OCI-LY7 (cell line): ENCODE results near the gene DLX5. TPM values are rescaled to one million over a fixed set of nuclear protein-coding genes. Genes with fewer than 3 reads are reported as not detected.
"Not testable (repeated sequence)": the region's sequence is repeated elsewhere in the genome, so short reads cannot be mapped to it uniquely, and the experiment has no call there.

Experiments used
- Bru-seq: library from RNA; stranded (reverse); fragments of 400-500 nt; gene quantifications from one replicate; lab custom pipeline; 2021; lab: Mats Ljungman, UMichigan
- BruChase-seq, 2 experiments: library from RNA; stranded (reverse); fragments of 400-500 nt; gene quantifications; one replicate each; lab custom pipeline; 2021; lab: Mats Ljungman, UMichigan
- BruUV-seq: library from RNA; stranded (reverse); fragments of 400-500 nt; replicated peaks from 2 replicates; lab custom pipeline; 2021; lab: Mats Ljungman, UMichigan
- CTCF ChIA-PET: fragments of 300-600 bp; sonication (Branson Sonifier 250); formaldehyde crosslinking; loops from one replicate; lab custom pipeline; 2022; ENCODE audit warnings: antibody characterized with exemption; ENCODE audit not compliant: unreplicated experiment; lab: Charles Lee
- POLR2A ChIA-PET: fragments of 300-600 bp; sonication (Branson Sonifier 250); formaldehyde crosslinking; loops from one replicate; lab custom pipeline; 2022; ENCODE audit warnings: antibody characterized with exemption; lab: Charles Lee
- DNase-seq: peaks from one replicate; pipeline ENCODE4 v3.0.0-alpha.2; 2015; ENCODE audit warnings: low spot score
- H2AFZ ChIP-seq: fragments of 200-600 bp; sonication (generic), shearing (Covaris generic); 2 replicates; pipeline ENCODE4 v1.6.1; 2014; ENCODE audit warnings: mild to moderate bottlenecking, antibody characterized with exemption, low read length, moderate library complexity
- H3K27ac ChIP-seq: fragments of 200-600 bp; sonication (generic); 2 replicates; pipeline ENCODE4 v1.5.1; 2014; ENCODE audit warnings: mixed run types, low read depth, mild to moderate bottlenecking, moderate library complexity, low read length, inconsistent platforms; ENCODE audit not compliant: poor library complexity, severe bottlenecking
- H3K36me3 ChIP-seq: fragments of 200-600 bp; sonication (generic); 2 replicates; pipeline ENCODE4 v1.6.1; 2014; ENCODE audit warnings: mild to moderate bottlenecking, antibody characterized with exemption, low read length, moderate library complexity, mixed read lengths; ENCODE audit not compliant: insufficient read depth
- H3K4me1 ChIP-seq: fragments of 200-600 bp; sonication (generic); 2 replicates; pipeline ENCODE4 v1.5.1; 2014; ENCODE audit warnings: mild to moderate bottlenecking, low read length; ENCODE audit not compliant: insufficient read depth, poor library complexity, severe bottlenecking
- H3K4me2 ChIP-seq: fragments of 200-600 bp; sonication (generic); 2 replicates; pipeline ENCODE4 v1.6.1; 2014; ENCODE audit warnings: mild to moderate bottlenecking, low read length
- H3K4me3 ChIP-seq: fragments of 200-600 bp; sonication (generic); 2 replicates; pipeline ENCODE4 v1.5.1; 2014; ENCODE audit warnings: mild to moderate bottlenecking, low read depth, low read length; ENCODE audit not compliant: poor library complexity, severe bottlenecking
- H3K79me2 ChIP-seq: fragments of 200-600 bp; sonication (generic); 2 replicates; pipeline ENCODE4 v1.6.1; 2016; ENCODE audit warnings: low read depth, mild to moderate bottlenecking, low read length, moderate library complexity, mixed read lengths; ENCODE audit not compliant: insufficient read depth
- H3K9me2 ChIP-seq: fragments of 200-600 bp; sonication (generic); 2 replicates; pipeline ENCODE4 v1.6.1; 2016; ENCODE audit warnings: mild to moderate bottlenecking, low read length, mixed read lengths; ENCODE audit not compliant: insufficient read depth
- H3K9me3 ChIP-seq: fragments of 200-600 bp; sonication (generic); 2 replicates; pipeline ENCODE4 v1.6.1; 2014; ENCODE audit warnings: mild to moderate bottlenecking, mixed run types, low read length, mixed read lengths
- H4K20me1 ChIP-seq: fragments of 200-600 bp; sonication (generic); 2 replicates; pipeline ENCODE4 v1.6.1; 2014; ENCODE audit warnings: mild to moderate bottlenecking, antibody characterized with exemption, low read length, moderate library complexity, mixed read lengths; ENCODE audit not compliant: insufficient read depth
- EZH2phosphoT487 ChIP-seq: fragments of 200-600 bp; sonication (generic); IDR thresholded peaks from 2 replicates; pipeline ENCODE4 v1.6.1; 2018; ENCODE audit warnings: low read depth, borderline replicate concordance, mild to moderate bottlenecking, mixed run types, antibody characterized with exemption, low read length, moderate library complexity, mixed read lengths
- intact Hi-C: fragments of 100-400 bp; cut with micrococcal nuclease; formaldehyde crosslinking; loops from one replicate; pipeline ENCODE4 v1.10.0; 2022; ENCODE audit not compliant: unreplicated experiment
- long read RNA-seq: library from polyadenylated mRNA; stranded (forward); transcript quantifications from one replicate; pipeline ENCODE4 v2.0.0, GENCODE V29; 2022
- total RNA-seq, 2 experiments: library from RNA; depleted of rRNA in 1 of 2; stranded (reverse); fragments of >200 nt in 1 of 2; shearing (Covaris generic) in 1 of 2; gene quantifications; 2 replicates each; pipeline ENCODE4 v1.2.3, GENCODE V29; 2014 to 2022
- TF ChIP-seq, protein P1 (sequence below): fragments of 200-600 bp; sonication (generic); conservative IDR thresholded peaks from 2 replicates; pipeline ENCODE4 v1.5.1; 2014; ENCODE audit warnings: mild to moderate bottlenecking, antibody characterized with exemption, low read length, moderate library complexity, mixed read lengths

The DLX5 gene
- total RNA-seq (2014; rRNA removed; shearing (Covaris generic)) (not detected in 2 replicates), total RNA-seq (2022) (not detected in 2 replicates), Bru-seq, nascent RNA (not detected), BruChase-seq, experiment 1, labeled RNA remaining after a 6-hour chase (not detected), BruChase-seq, experiment 2, labeled RNA remaining after a 2-hour chase (not detected)
- long read RNA-seq: 0 reads

DNA sequence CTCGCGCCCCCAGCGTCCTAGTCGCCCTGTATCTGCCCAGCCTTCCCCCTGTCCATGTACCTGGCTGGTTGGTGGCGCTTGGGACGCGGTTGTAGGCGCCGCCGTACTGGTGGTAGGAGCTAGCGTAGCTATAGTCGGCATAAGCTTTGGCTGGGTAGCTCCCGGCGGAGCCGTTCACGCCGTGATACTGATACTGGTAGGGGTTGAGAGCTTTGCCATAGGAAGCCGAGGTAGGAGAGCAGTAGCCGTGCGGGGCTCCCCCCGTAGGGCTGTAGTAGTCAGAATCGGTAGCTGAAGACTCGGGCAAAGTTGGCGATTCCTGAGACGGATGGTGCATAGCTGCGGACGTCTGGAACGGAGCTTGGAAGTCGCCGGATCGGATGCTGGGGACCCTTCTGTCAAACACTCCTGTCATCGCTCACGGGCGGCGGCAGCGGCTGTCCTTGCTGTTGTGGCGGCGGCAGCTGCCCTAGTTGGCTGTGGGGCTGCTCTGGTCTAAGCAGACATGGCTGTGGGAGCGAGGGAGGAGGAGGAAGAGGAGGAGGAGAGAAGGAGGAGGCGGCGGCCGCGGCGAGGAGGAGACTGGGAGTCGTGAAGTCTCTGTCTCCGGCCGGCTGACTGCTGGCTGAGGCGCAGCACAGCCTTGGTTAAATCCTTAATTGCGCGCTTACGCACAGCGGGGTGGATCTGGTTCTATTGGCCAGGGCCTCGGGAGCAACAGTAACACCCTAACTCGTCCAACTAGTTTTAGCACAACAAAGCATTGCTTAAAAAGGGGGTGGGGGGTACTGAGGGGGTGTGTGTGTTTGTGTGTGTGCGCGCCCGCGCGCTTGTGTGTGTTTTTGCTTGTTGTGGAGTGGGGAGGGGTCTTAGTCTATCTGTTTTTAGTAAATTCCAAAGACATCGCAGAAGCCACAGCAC is at the start of gene DLX5:
Gene DLX5, minus strand, starts transcription at position 623 of the 921 bp plus-strand sequence. Its CDS starts 208 bp downstream, at position 415.
- TF ChIP-seq, protein P1, sequence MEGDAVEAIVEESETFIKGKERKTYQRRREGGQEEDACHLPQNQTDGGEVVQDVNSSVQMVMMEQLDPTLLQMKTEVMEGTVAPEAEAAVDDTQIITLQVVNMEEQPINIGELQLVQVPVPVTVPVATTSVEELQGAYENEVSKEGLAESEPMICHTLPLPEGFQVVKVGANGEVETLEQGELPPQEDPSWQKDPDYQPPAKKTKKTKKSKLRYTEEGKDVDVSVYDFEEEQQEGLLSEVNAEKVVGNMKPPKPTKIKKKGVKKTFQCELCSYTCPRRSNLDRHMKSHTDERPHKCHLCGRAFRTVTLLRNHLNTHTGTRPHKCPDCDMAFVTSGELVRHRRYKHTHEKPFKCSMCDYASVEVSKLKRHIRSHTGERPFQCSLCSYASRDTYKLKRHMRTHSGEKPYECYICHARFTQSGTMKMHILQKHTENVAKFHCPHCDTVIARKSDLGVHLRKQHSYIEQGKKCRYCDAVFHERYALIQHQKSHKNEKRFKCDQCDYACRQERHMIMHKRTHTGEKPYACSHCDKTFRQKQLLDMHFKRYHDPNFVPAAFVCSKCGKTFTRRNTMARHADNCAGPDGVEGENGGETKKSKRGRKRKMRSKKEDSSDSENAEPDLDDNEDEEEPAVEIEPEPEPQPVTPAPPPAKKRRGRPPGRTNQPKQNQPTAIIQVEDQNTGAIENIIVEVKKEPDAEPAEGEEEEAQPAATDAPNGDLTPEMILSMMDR: no peak
- no peak for TF ChIP-seq EZH2phosphoT487
- H2AFZ ChIP-seq: no peak within 1 kb of the TSS
- no peaks in the 10 kb centered on the region for H4K20me1 ChIP-seq
- H3K9me3 ChIP-seq: no peaks in the 10 kb centered on the region
- no peak within 1 kb of the TSS for H3K27ac ChIP-seq
- DNase-seq: no peak
- intact Hi-C loops: no loop called here
- no peaks in the 10 kb centered on the region for H3K4me1 ChIP-seq
- no TSS peak for BruUV-seq
- POLR2A ChIA-PET: no interaction called here
- CTCF ChIA-PET: no interaction called here
- no peak within 1 kb of the TSS for H3K4me2 ChIP-seq
- H3K9me2 ChIP-seq: no peaks in the 10 kb centered on the region
- no peaks in the 10 kb centered on the region for H3K36me3 ChIP-seq
- no peaks in the 10 kb centered on the region for H3K79me2 ChIP-seq
- no peak within 1 kb of the TSS for H3K4me3 ChIP-seq

DNA sequence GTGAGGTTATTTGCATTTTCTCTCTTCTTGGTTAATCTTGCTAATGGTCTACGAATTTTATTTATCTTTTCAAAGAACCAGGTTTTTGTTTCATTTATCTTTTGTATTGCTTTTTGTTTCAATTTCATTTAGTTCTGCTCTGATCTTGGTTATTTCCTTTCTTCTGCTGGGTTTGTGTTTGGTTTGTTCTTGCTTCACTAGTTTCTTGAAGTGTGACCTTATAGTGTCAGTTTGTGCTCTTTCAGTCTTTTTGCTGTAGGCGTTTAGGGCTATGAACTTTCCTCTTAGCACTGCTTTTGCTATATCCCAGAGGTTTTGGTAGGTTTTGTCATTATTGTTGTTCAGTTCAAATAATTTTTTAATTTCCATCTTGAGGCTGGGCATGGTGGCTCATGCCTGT is 47.4 kb upstream of the DLX5 start:
- CTCF ChIA-PET, H3K9me2 ChIP-seq, BruUV-seq, DNase-seq, H4K20me1 ChIP-seq, H3K4me2 ChIP-seq, H3K4me3 ChIP-seq, H3K36me3 ChIP-seq, H3K4me1 ChIP-seq, H3K27ac ChIP-seq, H3K79me2 ChIP-seq, H3K9me3 ChIP-seq, intact Hi-C loops, H2AFZ ChIP-seq: not testable (repeated sequence)
- POLR2A ChIA-PET: interaction anchor here (0.6 kb wide), 1 partner anchor 1160 kb away, joined by 4 read pairs; no protein-coding TSS in a partner anchor

- TF ChIP-seq, protein P1: peak; percentile 88
- no peak for TF ChIP-seq EZH2phosphoT487
- ChIA-PET CTCF (no interaction called here), POLR2A (interaction anchor here (0.7 kb wide), 1 partner anchor 1021 kb away, joined by 3 read pairs; no protein-coding TSS in a partner anchor)
- peak; percentile 55 for DNase-seq
- H3K4me1 ChIP-seq: no peaks in the 10 kb centered on the region
- no peak overlapping the region for H3K27ac ChIP-seq
- H3K36me3 ChIP-seq: no peaks in the 10 kb centered on the region
- no peaks in the 10 kb centered on the region for H3K9me3 ChIP-seq
- no peaks in the 10 kb centered on the region for H4K20me1 ChIP-seq
- H3K4me2 ChIP-seq: no peak overlapping the region
- no peaks in the 10 kb centered on the region for H3K9me2 ChIP-seq
- BruUV-seq: no TSS peak
- H2AFZ ChIP-seq: no peak overlapping the region
- intact Hi-C loops: loop anchor here (5.0 kb wide), 1 partner anchor 1148 kb away; no protein-coding TSS in a partner anchor
- no peak overlapping the region for H3K4me3 ChIP-seq
- H3K79me2 ChIP-seq: no peaks in the 10 kb centered on the region
Measured at GRCh38 chr7:97064972-97065587, 40.4 kb upstream of the DLX5 start.
